GM19193 (cell line): Measurements from ENCODE around the gene CHRND.

Experiments
- POLR2A ChIP-seq: IDR thresholded peaks from 4 replicates; pipeline ENCODE4 v1.6.1; 2011; ENCODE audit not compliant: insufficient read depth, insufficient read length; ENCODE audit errors: extremely low read depth

Gene CHRND

GRCh38 chr2:232506709-232507108, 19.3 kb upstream of the CHRND start:
- TF ChIP-seq POLR2A, result no peak

- TF ChIP-seq POLR2A, result no peak
These were observed 17.7 kb upstream of the CHRND start for GRCh38 chr2:232508251-232508650.

- TF ChIP-seq POLR2A, result no peak
These were observed 14.5 kb upstream of the CHRND start for GRCh38 chr2:232511336-232511890.

GRCh38 chr2:232512602-232513001, 13.4 kb upstream of the CHRND start:
- TF ChIP-seq POLR2A, result no peak

- TF ChIP-seq POLR2A, result no peak
These were observed 12.6 kb upstream of the CHRND start for GRCh38 chr2:232513353-232513752.

- TF ChIP-seq POLR2A, result no peak
These were observed 10.3 kb upstream of the CHRND start for GRCh38 chr2:232515639-232516038.

GRCh38 chr2:232516551-232516950, 9.4 kb upstream of the CHRND start:
- TF ChIP-seq POLR2A, result no peak

GRCh38 chr2:232518844-232519243, 7.1 kb upstream of the CHRND start:
- no peak for TF ChIP-seq POLR2A

GRCh38 chr2:232519581-232520438, 6.2 kb upstream of the CHRND start, which contains the start of gene PRSS56:
Gene PRSS56 (plus strand): TSS chr2:232520388. CDS start chr2:232520599, 211 bp downstream.
- no peak for TF ChIP-seq POLR2A

GRCh38 chr2:232520489-232520888, 5.5 kb upstream of the CHRND start:
- TF ChIP-seq POLR2A, result no peak

GRCh38 chr2:232521098-232521497, 4.9 kb upstream of the CHRND start:
- no peak for TF ChIP-seq POLR2A

- TF ChIP-seq POLR2A, result no peak
These were observed 3.9 kb upstream of the CHRND start for GRCh38 chr2:232521959-232522622.

GRCh38 chr2:232522623-232523401, 3.1 kb upstream of the CHRND start:
- no peak for TF ChIP-seq POLR2A

- no peak for TF ChIP-seq POLR2A
These were observed 2.6 kb upstream of the CHRND start for GRCh38 chr2:232523402-232523681.
